HUES48 (cell line): ENCODE data around the gene TNIK.
A peak's percentile ranks its signal among the peaks of the same experiment; 100 is the strongest.
"Not testable (repeated sequence)": the region's sequence is repeated elsewhere in the genome, so short reads cannot be mapped to it uniquely, and the experiment has no call there.

Experiments
- H3K27ac ChIP-seq: one replicate; pipeline ENCODE4 v1.7.0; 2013; ENCODE audit warnings: low read depth, low read length, inconsistent platforms
- H3K27me3 ChIP-seq: 2 replicates; pipeline ENCODE4 v1.6.1; 2013; ENCODE audit warnings: mild to moderate bottlenecking, low read length; ENCODE audit not compliant: control insufficient read depth, insufficient read depth
- H3K36me3 ChIP-seq: 2 replicates; pipeline ENCODE4 v1.6.1; 2013; ENCODE audit warnings: low read length; ENCODE audit not compliant: control insufficient read depth, insufficient read depth
- H3K4me1 ChIP-seq: 2 replicates; pipeline ENCODE4 v1.6.1; 2013; ENCODE audit warnings: mild to moderate bottlenecking, low read length; ENCODE audit not compliant: control insufficient read depth, insufficient read depth
- H3K4me3 ChIP-seq: 2 replicates; pipeline ENCODE4 v1.5.1; 2013; ENCODE audit warnings: mild to moderate bottlenecking, low read depth, low read length
- H3K9ac ChIP-seq: 2 replicates; pipeline ENCODE4 v1.6.1; 2013; ENCODE audit warnings: mild to moderate bottlenecking, low read depth, low read length, moderate library complexity
- H3K9me3 ChIP-seq: 2 replicates; pipeline ENCODE4 v1.6.1; 2013; ENCODE audit warnings: low read length; ENCODE audit not compliant: control insufficient read depth, insufficient read depth

Gene TNIK

DNA sequence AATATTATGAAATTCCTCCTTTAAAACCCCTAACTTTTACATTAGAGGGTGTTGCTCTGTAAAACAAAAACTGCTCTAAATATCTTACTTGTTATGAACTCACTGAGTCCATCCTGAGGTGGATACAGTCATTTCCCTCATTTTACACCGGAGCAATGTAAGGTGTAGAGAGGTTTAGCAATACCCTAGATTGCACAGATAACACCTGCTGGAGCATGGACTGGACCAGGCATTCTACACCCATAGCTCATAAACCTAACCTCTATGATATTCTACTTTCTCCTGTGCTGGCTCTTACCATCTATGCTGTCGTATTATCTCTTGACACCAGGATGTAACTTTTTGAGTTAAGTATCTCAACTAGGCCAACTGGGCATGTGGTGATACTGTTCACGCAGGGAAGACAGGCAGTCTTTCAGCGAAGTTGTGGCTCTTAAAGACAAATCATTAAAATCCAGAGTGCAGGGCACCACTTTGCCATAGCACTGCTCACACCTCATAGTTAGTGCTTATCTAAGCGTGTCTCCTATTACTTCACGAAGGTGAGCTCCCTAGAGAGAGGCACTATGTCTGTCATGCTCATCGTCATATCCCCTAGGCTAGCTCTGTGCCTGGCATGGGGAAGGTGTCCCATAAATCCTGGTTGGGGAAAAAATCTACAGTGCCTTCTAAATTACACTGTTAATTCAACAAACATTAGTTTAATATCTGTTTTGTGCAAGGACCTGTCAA, 333.6 kb downstream of the TNIK start:
- Histone ChIP-seq H3K27ac (no peak overlapping the region), H3K9ac (no peak overlapping the region), H3K4me1 (no peaks in the 10 kb centered on the region), H3K36me3 (no peaks in the 10 kb centered on the region), H3K27me3 (no peaks in the 10 kb centered on the region), H3K9me3 (no peaks in the 10 kb centered on the region), H3K4me3 (no peak overlapping the region)

DNA sequence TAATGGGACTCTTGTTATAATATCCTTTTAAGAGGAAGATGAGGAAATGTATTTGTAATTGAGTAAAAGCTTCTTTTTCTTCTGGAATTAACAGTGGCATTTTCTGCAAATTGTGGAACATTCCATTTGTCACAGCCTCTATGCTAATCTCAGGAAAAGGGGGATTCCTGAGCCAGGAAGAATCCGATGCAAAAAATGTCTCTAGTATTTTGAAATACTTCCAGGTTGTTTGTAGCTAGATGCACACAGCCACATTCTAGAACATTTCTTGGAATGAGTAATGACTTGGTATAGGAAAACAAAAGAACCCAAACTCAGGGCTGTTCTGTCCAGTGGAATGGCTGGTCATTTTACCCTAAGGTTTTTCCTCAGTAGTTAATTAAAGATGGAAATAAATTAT, 335.2 kb downstream of the TNIK start:
- Histone ChIP-seq H3K27me3 (no peaks in the 10 kb centered on the region), H3K4me3 (no peak overlapping the region), H3K27ac (no peak overlapping the region), H3K36me3 (no peaks in the 10 kb centered on the region), H3K9ac (no peak overlapping the region), H3K9me3 (no peaks in the 10 kb centered on the region), H3K4me1 (no peaks in the 10 kb centered on the region)

DNA sequence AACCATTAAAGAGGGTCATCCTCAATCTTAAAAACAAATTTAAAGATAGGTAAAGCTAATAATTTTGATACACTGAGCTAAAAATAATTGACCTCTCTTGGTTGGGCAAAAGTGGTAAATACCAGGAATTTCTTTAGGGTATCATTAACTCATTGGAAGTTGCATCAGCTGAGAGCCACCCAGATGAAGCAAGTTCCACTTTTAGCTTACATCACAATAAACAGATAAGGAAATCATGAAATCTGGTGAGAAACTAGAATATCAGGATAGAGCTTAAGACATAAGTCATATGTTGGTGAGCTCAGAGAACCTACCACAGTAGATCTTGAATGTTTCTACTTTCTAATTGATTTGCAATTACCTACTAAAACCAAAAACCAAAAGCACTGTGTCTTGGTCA, 336.3 kb downstream of the TNIK start:
- no peak overlapping the region for H3K27ac ChIP-seq
- no peaks in the 10 kb centered on the region for H3K9me3 ChIP-seq
- no peak overlapping the region for H3K4me3 ChIP-seq
- no peaks in the 10 kb centered on the region for H3K36me3 ChIP-seq
- H3K4me1 ChIP-seq, result no peaks in the 10 kb centered on the region
- H3K9ac ChIP-seq, result no peak overlapping the region
- no peaks in the 10 kb centered on the region for H3K27me3 ChIP-seq

DNA sequence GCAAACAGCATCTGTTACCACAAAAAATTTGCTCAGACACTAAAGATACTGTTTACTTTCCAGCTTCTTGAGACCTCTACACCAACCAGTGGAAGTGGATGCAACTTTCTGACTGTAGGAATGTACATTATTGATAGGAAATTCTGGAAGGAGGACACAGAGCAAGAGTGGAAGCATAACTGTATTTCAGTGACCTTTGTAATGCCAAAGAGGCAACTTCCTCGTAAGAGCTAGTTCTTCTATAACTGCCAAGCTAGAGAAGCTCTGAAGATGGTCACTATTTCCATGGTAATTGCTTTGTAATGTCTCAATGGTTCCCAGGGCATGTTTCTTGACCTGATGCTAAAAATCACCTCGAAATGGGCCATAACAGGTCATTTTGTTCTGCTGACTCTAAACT, 337.3 kb downstream of the TNIK start:
- no peak overlapping the region for H3K9ac ChIP-seq
- no peaks in the 10 kb centered on the region for H3K36me3 ChIP-seq
- no peak overlapping the region for H3K27ac ChIP-seq
- no peaks in the 10 kb centered on the region for H3K27me3 ChIP-seq
- H3K4me1 ChIP-seq, result no peaks in the 10 kb centered on the region
- no peak overlapping the region for H3K4me3 ChIP-seq
- no peaks in the 10 kb centered on the region for H3K9me3 ChIP-seq

DNA sequence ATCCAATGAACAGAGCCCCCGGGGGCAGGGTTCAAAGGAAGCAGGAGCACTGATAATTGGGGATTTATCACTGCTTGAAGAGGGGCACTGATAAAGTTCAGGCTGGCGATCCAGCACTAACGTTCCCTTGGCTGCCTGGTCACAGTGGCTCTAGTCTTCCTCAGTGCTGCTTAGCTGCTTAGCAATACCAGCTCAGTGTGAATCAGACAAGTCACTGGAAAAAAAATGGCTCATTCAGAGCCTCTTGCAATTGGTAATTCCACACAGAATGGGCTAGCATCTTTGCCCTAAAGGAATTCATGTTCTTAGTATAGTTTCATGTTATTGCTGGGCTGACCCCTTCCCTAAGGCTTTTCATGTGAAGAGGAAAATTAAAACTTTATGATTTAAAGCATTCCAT, 338.0 kb downstream of the TNIK start:
- H3K9ac ChIP-seq, result no peak overlapping the region
- H3K4me1 ChIP-seq, result peaks cover under 1% of the 10 kb centered on the region
- H3K27ac ChIP-seq, result no peak overlapping the region
- H3K4me3 ChIP-seq, result no peak overlapping the region
- no peaks in the 10 kb centered on the region for H3K27me3 ChIP-seq
- H3K9me3 ChIP-seq, result no peaks in the 10 kb centered on the region
- no peaks in the 10 kb centered on the region for H3K36me3 ChIP-seq

DNA sequence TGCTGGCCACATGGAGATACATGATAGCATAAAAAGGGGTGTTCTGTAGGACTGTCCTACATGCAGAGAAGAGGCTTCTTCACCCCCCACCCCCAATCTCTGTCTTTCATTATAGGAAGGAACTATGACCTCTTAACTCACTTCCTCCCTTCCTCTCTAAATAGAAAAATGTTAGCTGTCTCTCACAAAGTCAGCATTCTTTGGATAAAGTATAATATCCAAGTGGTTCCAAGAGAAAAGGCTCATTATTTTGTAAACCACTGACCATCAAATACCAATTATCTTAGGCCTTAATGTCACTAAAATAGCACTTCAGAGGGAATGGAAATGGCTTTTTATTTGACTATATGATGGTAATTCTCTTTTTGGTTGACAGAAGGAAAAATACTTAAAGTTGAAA, 338.4 kb downstream of the TNIK start:
- no peaks in the 10 kb centered on the region for H3K27me3 ChIP-seq
- no peak overlapping the region for H3K9ac ChIP-seq
- H3K36me3 ChIP-seq, result no peaks in the 10 kb centered on the region
- H3K4me1 ChIP-seq, result peaks cover 5% of the 10 kb centered on the region
- H3K9me3 ChIP-seq, result no peaks in the 10 kb centered on the region
- H3K4me3 ChIP-seq, result no peak overlapping the region
- H3K27ac ChIP-seq, result no peak overlapping the region

DNA sequence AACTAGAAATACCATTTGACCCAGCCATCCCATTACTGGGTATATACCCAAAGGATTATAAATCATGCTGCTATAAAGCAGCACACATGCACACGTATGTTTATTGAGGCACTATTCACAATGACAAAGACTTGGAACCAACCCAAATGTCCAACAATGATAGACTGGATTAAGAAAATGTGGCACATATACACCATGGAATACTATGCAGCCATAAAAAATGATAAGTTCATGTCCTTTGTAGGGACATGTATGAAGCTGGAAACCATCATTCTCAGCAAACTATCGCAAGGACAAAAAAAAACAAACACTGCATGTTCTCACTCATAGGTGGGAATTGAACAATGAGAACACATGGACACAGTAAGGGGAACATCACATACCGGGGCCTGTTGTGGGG, 340.8 kb downstream of the TNIK start:
- H3K27me3 ChIP-seq, H3K9ac ChIP-seq, H3K4me1 ChIP-seq, H3K9me3 ChIP-seq, H3K36me3 ChIP-seq, H3K4me3 ChIP-seq, H3K27ac ChIP-seq: not testable (repeated sequence)

DNA sequence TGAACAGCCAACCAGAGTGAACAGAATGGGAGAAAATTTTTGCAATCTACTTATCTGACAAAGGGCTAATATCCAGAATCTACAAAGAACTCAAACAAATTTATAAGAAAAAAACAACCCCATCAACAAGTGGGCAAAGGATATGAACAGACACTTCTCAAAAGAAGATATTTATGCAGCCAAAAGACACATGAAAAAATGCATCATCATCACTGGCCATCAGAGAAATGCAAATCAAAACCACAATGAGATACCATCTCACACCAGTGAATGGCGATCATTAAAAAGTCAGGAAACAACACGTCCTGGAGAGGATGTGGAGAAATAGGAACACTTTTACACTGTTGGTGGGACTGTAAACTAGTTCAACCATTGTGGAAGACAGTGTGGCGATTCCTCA, 341.2 kb downstream of the TNIK start:
- not testable (repeated sequence) for H3K9ac ChIP-seq, H3K4me1 ChIP-seq, H3K27me3 ChIP-seq, H3K36me3 ChIP-seq, H3K27ac ChIP-seq, H3K4me3 ChIP-seq, H3K9me3 ChIP-seq

DNA sequence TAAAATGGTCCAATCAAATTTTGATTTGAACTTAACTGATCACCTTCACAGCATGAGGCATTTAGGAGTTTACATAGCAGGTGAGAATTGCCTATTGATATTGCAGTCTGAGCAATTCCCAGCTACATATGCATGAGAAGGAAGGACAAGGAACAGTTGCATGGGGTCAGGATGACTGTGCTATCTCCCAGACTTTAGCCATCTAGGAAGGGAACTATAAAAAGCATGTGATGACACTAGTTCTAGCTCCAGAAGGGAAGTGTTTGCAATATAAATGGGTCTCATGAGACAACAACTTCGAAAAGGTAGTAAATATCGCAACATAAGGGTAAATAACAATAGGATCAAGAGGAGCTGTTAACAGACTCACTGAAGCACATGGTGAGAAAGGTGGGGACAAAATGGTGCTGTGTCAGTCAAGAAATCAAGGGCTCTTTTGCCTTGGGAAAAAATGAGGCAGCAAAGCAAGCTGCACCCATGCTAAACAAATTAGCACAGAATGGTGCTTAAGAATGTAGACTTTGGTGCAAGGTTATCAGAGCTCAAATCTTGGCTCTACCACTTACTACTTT, 343.3 kb downstream of the TNIK start:
- Histone ChIP-seq H3K4me1 (peaks cover 9% of the 10 kb centered on the region), H3K36me3 (no peaks in the 10 kb centered on the region)

DNA sequence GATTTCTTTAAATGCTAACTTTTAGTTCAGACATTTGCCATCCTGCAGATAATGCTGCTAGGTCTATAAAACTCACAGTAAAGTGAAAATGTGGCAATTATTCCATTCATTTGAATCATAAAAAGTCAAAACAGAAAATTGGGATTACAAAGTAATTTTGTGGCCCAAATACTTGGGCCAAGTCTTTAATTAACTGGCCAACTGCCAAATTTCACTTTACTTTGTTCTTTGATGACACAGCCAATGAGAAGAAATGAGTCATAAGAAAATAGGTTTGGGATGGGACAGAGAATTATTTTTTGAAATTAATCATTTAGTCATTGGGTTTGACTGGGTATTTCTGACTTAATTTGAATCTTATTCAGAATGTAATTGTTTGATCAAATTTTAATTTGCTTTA, 343.8 kb downstream of the TNIK start:
- no peaks in the 10 kb centered on the region for H3K36me3 ChIP-seq

More for the DNA sequence above, 343.3 kb downstream of the TNIK start:
- H3K27ac ChIP-seq, result peak overlapping the region; percentile 70
- no peak overlapping the region for H3K9ac ChIP-seq
- H3K4me3 ChIP-seq, result no peak overlapping the region
- H3K27me3 ChIP-seq, result no peaks in the 10 kb centered on the region
- H3K9me3 ChIP-seq, result no peaks in the 10 kb centered on the region

DNA sequence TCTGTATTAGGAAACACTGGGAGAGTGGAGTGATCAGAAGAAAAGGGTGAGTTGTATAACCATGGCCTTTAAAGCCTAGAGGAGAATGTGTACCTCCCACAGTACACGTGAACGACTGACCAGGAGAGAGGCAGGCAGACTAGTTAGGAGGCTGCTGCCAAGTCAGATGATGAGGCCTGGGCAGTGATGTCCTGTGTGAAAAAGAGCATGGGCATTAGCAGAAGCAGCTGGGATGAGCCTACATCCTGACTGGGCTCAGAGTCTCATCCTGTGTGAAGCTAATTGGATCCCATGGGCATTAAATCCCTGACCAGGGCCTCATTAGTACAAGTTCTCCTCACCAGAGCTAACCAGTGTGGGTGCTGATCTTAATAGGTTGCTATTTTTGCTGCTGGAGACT, 344.5 kb downstream of the TNIK start:
- H3K9me3 ChIP-seq, result no peaks in the 10 kb centered on the region
- no peak overlapping the region for H3K9ac ChIP-seq
- no peak overlapping the region for H3K4me3 ChIP-seq
- peaks cover 9% of the 10 kb centered on the region for H3K4me1 ChIP-seq
- no peak overlapping the region for H3K27ac ChIP-seq
- no peaks in the 10 kb centered on the region for H3K27me3 ChIP-seq
- no peaks in the 10 kb centered on the region for H3K36me3 ChIP-seq

More for the DNA sequence above, 343.8 kb downstream of the TNIK start:
- H3K27ac ChIP-seq, result peak overlapping the region; percentile 70
- no peaks in the 10 kb centered on the region for H3K9me3 ChIP-seq
- H3K27me3 ChIP-seq, result no peaks in the 10 kb centered on the region
- H3K9ac ChIP-seq, result no peak overlapping the region
- H3K4me1 ChIP-seq, result peaks cover 9% of the 10 kb centered on the region
- H3K4me3 ChIP-seq, result no peak overlapping the region
